Activated gamma-delta T cell treated with Interleukin-2 at 50 U/mL for 16 hours (primary cell): ENCODE measurements around the gene PRRT1.
"Not testable (repeated sequence)": the region's sequence is repeated elsewhere in the genome, so short reads cannot be mapped to it uniquely, and the experiment has no call there.

ENCODE experiments used
- DNase-seq: peaks from one replicate; pipeline ENCODE4 v3.0.0-alpha.2; 2020

Gene PRRT1

GRCh38 chr6:32187725-32188380 is 36.1 kb upstream of the PRRT1 start:
- not testable (repeated sequence) for DNase-seq

GRCh38 chr6:32187009-32187709 is 35.4 kb upstream of the PRRT1 start:
- no peak for DNase-seq

GRCh38 chr6:32186151-32186840 is 34.6 kb upstream of the PRRT1 start:
- not testable (repeated sequence) for DNase-seq

- not testable (repeated sequence) for DNase-seq
Measured at GRCh38 chr6:32185681-32186131, 34.0 kb upstream of the PRRT1 start.

GRCh38 chr6:32184084-32184640 is 32.4 kb upstream of the PRRT1 start, which contains the start of gene AGER:
Gene AGER (minus strand): TSS chr6:32184253. CDS start chr6:32184222, 31 bp downstream.
- DNase-seq: no peak

GRCh38 chr6:32183483-32184083 is 31.8 kb upstream of the PRRT1 start:
- DNase-seq: no peak

- DNase-seq: no peak
Measured at GRCh38 chr6:32183030-32183429, 31.3 kb upstream of the PRRT1 start.

GRCh38 chr6:32182555-32182981 is 30.8 kb upstream of the PRRT1 start:
- DNase-seq: no peak

GRCh38 chr6:32181915-32182529 is 30.3 kb upstream of the PRRT1 start:
- DNase-seq: no peak

- DNase-seq: no peak
Measured at GRCh38 chr6:32181148-32181702, 29.5 kb upstream of the PRRT1 start.

- no peak for DNase-seq
Measured at GRCh38 chr6:32179766-32180405, 28.1 kb upstream of the PRRT1 start.

GRCh38 chr6:32178547-32179440 is 27.1 kb upstream of the PRRT1 start:
- no peak for DNase-seq

GRCh38 chr6:32177788-32178546 is 26.2 kb upstream of the PRRT1 start, which contains the start of gene RNF5:
Gene RNF5 (plus strand): TSS chr6:32178405. CDS start chr6:32178512, 107 bp downstream.
- DNase-seq: peak; percentile 93

- DNase-seq: no peak
Measured at GRCh38 chr6:32177183-32177787, 25.5 kb upstream of the PRRT1 start.

GRCh38 chr6:32176476-32177182 is 24.9 kb upstream of the PRRT1 start:
- DNase-seq: no peak

GRCh38 chr6:32175711-32176475 is 24.2 kb upstream of the PRRT1 start, which contains the start of gene AGPAT1:
Gene AGPAT1 (minus strand): TSS chr6:32176084. CDS start chr6:32171496, 4,588 bp downstream.
- peak; percentile 97 for DNase-seq

- no peak for DNase-seq
Measured at GRCh38 chr6:32175322-32175710, 23.6 kb upstream of the PRRT1 start.

- no peak for DNase-seq
Measured at GRCh38 chr6:32174416-32174815, 22.7 kb upstream of the PRRT1 start.
